ENCODE results near the gene BRAF.
"Not testable (repeated sequence)": the region's sequence is repeated elsewhere in the genome, so short reads cannot be mapped to it uniquely, and the experiment has no call there.

Gene BRAF

DNA sequence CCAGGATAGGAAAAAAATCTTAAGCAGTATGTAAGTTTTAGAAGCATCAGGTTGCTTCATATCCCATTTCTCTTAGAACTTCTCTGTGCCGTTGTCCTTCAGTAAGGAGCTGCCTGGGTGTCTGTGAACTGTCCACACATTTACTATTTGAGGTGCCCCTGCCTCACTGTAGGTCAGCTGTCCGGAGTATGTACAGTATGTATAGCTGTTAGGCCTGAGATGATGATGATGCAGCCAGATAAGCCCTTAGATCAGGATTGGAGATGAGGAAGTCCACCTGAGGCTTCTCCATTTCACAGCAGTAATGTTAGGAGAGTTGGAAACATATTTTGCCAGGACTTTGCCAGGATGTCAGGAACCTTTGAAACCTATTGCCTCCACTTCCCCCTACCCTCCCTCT lies 220.5 kb downstream of the BRAF start:
- no peak for DNase-seq

DNA sequence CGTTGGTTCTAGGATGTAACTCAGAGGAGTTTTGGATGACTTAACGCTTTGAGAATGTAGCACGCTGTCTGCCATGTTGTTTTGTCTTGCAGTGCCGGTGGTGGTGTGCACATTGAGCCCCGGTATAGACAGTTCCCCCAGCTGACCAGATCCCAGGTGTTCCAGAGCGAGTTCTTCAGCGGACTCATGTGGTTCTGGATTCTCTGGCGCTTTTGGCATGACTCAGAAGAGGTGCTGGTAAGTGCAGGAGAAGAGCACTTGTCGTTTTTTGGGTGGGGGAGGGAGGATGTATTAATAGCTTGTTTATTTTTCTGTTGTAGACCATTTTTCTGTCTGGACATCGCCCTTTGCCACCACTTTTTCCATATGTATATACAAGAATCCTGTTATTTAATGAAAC lies 222.0 kb downstream of the BRAF start:
- no peak for DNase-seq

DNA sequence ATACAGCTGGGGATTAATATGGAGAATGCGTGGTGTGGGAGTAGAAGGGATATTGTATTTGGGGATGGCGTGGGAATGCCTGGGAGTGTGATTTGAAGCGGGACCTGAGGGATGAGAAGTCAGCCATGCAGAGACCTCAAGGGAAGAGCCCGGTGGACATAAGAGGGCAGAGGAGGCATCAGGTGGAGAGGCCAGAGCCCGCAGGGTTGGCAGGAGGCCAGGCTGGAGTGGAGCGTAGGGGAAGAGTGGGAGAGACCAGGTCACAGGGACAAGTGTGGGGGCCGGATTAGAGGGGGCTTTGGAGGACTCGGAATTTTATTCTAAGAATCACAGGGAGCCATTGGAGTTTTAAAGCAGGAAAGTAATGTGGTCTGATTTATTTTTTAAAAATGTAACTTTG lies 226.3 kb downstream of the BRAF start:
- no peak for DNase-seq

DNA sequence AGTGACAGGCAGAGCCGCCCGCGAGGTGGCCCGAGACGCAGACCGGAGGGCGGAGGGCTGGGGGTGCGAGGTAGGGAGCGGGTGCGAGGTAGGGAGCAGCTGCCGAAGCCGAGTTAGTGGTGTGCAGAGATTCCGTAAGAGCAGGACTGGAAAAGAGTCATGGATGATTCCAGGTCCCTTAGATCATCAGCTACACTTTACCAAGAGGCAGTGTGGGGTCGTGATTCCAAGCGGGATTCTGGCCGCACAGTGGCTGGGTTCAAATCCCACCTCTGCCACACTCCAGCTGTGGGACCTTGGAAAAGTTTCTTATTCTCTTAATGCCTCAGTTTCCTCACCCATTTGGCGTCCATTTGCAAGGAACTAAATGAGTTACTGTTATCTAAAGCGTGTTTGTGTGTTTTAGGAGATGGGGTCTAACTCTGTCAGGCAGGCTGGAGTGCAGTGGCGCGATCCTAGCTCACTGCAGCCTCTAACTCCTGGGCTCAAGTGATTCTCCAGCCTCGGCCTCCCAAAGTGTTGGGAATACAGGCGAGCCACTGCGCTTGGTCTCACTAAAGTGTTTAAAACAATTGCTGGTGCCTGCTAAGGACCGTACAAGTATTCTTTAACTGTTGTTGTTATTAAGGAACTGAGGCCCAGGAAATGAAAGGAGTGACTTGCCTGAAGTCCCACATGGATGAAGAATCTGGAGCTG lies 227.1 kb downstream of the BRAF start:
- DNase-seq: no peak

DNA sequence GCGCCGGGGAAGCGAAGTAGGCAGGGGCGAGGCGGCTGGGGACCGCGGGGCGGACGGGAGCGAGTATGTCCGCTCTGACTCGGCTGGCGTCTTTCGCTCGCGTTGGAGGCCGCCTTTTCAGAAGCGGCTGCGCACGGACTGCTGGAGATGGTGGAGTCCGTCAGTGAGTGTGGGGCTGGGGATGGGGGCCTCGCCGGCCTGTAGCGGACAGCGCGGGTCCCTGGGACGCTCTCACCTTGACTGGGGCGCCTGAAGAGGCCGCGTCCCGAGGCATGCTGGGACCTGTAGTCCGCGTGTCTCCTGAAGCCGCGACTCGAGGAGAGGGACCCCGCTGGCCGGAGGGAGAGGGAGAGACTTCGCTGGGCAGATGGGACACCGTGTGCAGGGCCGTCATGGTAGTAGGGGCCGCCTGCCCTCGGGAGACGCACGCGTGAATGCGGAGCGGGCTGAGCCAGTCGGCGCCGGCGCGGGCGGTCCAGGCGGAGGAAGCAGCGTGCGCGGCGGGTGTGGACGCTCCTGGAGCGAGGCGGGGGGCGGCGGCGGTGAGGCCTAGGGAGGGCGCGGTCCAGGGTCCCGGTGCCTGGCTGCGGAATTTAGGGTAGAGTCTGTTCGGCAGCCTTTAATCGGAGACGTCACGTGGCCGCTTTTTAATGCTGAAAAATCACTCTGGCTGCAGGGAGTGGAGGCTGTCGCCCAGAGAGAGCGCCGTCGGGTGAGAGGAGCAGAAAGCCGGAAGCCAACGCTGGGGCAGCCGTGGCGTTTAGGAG lies 227.9 kb downstream of the BRAF start, which contains the start of gene NDUFB2:
Gene NDUFB2 (plus strand): TSS at position 29 of the 767 bp plus-strand sequence. CDS start 37 bp downstream, at position 66.
- peak; percentile 89 to 91 for DNase-seq

DNA sequence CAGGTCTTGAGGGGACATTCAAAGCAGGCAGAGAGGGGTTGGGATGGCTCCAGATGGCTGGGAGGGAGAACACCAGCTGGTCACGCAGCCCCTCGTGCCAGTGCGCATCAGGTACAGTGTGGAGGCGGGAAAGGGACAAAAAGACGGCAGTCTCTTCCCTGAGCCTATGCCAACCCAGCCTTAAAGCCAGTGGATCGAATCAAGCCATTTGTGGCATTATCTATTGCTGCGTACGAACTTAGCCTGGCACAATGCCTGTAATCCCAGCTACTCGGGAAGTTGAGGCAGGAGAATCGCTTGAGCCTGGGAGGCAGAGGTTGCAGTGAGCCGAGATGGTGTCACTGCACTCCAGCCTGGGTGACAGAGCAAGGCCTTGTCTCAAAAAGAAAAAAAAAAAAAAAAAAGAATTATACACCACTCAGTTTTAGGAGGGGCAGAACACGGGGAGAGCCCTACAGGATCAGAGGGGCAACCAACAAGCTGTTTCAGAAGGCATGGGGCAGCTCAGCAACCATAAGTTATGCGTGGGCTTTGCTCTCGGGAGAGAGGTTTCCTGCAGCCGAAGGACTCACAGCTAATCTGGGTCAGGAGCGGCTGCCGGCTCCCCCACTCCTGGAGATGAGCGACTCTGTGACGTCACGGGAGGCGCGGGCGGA lies 228.6 kb downstream of the BRAF start:
- no peak for DNase-seq

DNA sequence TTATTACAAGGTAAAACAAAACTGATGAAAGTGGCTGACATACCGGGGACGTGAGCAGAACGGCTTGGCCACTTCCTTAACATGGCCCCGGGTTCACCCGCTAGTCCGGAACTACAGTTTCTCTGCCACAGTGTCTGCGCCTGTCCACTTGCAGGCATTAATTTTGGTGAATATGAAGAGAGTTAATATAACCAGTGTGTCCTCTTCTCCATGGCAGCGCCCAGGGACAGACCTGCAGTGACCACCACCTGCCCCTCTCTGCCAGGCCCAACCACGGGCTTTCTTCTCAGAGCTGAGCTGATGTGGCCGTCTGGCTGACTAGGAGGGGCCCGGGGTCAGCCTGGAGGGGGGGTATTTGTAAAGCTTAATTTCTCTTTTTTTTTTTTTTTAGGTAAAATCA lies 229.3 kb downstream of the BRAF start:
- no peak for DNase-seq

DNA sequence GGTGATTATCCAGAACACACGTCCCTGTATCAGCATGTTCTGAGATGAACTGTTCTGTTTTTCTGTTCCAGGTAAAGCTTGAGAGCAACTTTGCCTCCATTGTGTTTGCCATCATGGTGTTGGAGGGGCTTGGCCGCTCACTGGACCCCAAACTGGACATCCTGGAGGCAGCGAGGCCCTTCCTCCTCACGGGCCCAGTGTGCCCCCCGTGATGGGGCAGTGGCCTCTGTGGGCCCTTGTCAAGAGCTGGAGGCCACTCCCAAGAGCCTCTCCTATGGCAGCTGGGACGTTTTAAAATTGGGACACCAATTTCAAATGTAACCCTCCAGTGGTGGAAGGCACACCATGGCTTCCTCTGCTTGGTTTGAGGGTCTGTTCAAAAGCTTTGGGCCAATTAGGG lies 230.1 kb downstream of the BRAF start:
- no peak for DNase-seq

DNA sequence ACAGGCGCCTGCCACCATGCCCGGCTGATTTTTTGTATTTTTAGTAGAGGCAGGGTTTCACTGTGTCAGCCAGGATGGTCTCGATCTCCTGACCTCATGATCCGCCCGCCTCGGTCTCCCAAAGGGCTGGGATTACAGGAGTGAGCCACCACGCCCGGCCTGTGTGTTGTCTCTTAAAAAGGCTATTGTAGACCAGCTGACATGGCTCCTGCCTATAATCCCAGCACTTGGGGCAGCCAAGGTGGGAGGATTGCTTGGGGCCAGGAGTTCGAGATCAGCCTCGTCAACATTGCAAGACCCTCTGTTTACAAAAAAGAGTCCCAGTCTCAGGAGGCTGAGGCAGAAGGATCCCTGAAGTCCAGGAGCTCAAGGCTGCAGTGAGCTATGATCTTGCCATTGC lies 230.9 kb downstream of the BRAF start:
- not testable (repeated sequence) for DNase-seq

DNA sequence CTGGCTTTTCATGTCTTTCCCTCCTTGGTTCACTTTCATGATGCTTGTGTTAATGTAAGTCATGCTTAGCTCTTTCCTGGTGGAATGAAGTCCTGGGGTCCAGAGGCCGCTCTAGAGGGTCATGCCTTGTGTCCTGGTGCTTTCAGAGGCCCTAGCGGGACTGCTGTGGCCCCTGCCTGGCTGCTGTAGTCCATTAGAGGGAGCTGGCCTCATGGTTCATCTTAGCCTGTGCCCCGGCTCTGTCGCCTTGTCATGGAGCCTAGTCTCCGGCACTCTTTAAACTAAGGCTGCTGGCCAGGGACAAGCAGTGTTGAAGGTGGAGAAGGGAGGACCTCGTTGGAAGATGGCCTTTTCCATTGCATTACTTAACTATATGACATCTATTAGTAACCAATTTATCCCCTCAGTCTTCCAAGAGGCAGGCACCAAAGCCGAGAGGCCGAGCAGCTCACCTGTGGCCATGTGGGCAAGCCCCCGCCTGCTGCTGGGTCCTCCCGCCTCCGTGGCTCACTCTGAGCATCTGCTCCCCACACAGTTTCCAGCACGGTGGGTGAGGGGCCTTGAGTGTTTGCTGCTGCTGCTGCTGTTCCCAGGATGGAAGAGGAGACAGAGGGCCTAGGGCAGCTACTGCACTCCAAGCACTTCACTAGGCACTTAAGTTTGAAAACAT lies 233.2 kb downstream of the BRAF start:
- no peak for DNase-seq

DNA sequence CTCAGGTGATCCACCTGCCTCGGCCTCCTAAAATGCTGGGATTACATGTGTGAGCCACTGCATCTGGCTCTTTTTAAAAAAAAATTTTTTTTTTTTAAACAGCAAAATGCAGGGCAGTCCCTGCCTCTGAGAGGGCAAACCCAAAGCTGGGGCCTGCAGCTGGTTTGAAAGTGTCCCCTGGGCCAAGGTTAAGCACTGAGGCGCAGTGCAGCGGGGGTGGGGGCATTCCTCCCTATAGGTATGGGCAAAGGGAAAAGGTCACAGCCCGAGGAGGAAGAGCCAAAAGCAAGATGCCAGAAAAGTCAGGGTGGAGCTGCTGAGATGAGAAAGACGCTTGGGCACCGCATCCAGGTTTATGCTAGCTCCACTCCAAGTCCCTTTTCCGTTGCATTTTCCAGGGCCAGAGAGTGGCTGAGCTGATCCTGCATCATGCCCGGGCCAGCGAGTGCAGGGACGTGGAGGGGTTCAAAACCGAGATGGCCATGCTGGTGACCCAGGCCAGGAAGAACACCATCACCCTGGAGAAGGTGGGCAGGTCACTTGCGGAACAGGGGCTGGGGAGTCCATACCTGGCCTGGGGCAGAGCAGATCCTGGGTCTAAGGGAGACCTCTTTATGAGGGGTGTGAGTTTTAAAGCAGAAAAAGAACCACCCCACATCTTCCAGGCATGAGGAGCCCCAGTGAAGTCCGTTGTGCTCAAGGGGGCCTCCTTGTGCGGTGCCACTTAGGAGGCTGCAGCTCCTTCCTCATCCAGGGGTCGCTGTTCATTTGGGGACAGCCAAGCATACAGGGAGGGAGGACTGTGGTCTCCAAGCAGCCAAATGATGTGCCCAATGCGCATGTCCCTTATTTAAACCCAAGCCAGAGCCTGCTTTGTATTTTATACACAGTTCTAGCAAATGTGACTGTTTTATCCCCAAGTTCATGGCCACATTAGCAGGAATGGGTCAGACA lies 235.3 kb downstream of the BRAF start:
- DNase-seq: no peak

DNA sequence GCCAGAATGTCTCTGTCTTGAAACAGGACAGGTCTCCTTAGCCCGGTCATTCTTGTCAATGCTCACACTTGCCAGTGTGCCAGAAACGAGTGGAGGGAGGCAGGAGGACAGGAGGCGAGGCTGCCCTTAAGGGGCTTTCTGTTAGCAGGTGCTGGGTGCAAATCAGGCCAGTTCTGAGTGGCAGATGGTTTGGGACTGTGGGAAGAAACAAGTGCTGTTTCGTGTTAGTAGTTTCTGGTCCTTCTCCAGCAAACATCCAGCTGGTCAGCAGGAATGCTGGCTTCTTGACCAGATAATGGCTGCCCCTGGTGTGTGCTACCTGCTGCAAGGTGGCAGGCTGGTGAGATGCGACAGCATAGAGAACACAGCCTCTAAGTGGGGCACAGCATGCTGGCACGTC lies 236.4 kb downstream of the BRAF start:
- DNase-seq: no peak

DNA sequence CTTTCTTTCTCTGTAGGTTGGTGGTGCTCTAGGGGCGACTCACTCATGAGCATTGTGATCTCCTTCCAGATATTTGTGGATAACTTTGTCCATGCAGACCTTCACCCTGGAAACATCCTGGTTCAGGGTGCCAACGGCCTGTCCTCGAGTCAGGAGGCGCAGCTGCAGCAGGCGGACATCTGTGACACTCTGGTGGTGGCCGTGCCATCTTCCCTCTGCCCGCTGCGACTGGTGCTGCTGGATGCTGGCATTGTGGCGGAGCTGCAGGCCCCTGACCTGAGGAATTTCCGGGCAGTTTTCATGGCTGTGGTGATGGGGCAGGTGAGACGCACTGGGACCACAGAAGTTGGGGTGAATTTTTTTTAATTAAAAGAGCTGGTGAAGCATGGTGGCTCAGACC lies 237.8 kb downstream of the BRAF start:
- DNase-seq: no peak

DNA sequence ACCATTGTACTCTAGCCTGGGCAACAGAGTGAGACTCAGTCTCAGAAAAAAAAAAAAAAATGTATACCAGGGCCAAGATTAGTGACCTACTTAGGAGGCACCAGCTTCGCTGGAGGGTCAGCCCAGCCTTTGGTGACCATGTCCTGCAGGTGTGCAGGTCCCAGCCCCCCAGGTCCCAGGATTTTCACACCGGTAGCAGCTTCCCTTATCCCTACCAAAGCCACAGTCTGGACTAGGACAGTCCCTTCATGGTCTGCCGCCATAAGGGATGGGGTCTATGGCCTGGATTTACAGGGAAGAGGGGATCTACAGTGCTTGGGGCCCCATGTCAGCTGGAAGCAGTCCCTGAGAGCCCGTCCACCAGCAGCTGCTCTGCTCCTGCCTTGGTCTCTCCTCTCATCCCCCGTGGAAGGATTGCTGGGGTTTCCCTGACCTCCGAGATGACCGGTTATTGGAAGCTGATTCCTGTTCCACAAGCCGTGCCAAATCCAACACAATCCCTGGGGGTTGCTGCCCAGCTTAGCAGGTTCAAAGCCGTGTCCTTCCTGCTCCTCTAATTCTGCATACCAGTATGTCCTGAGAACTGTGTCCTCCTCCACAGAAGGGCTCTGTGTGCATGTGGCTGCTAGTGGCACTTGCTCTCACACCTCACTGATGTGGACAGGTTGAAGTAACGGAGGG lies 239.2 kb downstream of the BRAF start:
- DNase-seq: no peak

DNA sequence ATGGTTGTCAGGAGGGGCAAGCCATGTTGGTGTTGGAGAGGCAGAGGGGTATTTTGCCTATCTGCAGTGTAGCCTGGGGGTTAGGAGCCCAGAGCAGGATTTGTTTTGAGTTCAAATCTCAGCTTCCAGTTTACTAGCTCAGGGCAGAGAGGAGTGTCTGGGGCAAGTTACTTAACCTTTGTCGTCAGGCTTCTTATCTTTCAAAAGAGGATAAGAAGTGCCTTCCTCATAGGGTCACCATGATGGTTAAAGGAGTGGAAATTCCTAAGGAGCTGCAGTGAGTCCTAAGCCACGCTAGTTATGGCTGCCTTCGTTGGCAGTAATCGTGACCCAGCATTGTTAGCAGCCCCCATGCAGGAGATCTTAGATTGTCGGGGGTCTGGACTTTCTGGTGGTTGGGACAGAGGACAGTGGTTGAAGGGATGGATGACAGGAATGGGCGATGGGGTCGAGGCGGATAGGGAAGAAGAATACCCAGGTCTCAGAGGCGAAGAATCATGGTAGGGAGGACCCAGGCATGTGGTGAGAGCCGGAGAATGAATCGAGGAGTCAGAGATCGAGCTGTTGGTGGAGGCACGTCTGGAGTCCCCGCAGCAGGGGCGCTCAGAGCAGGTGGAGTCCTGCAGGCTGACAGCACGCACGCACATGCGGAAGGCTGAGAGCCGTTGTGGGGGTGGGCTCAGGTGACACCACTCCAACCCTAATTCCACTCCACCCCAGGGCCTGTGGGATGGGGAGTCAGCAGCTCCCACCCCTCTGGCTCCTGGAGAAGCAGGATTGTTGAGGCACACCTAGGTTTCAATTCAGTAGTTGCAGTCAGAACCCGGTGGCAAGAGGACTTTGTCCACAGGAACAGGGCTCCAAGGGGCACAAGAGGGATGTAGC lies 240.4 kb downstream of the BRAF start:
- DNase-seq: no peak

DNA sequence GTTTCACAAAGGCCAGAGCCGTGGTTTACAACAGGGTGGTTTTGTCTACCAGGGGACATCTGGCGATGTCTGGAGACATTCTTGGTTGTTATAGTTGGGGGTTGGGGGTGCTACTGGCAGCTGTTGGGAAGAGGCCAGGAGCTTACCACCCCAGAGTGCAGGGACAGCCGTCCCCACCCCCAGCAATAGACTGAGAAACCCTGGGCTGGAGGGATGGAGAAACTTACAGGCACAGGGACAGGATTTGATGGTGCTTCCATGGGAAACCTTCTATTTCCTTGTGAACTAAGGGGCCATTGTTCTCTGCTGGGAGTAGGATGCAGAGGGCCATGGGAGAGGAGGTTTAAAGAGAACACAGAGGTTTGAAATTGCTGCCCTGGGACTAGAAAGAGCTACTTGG lies 241.1 kb downstream of the BRAF start:
- no peak for DNase-seq

DNA sequence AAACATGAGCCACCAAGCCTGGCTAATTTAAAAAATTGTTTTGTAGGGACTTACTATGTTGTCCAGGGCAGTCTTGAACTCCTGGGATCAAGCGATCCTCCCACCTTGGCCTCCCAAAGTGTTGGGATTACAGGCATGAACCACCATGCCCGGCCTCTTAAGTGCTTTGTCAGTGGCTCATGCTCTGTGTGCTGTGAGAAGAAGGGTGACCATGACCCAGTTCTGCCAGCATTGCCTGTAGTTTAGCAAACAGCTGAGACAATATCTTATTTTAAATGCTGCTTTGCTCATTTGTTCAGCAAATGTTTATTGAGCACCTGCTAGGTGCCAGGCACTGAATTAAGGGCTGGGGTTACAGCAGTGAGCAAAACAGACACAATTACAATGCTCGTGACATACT lies 243.0 kb downstream of the BRAF start:
- DNase-seq: no peak

DNA sequence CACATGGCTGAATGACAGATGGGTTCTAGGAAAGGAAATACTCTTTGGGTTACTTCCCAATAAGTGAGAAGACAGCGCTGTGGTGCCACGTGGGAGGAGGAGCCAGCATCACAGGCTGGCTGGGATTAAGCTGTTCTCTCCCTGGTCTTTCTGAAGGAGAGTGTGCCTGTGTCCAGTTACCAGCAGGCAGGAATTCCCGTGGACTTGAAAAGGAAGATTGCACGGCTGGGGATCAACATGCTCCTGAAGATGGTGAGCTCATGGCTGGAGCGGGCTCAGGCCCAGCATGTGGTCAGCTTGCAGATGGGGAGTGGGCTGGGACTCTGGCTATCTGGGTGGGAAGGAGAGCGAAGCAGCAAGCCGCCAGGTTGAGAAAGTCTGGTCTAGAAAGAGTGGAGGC lies 243.8 kb downstream of the BRAF start:
- DNase-seq: no peak

DNA sequence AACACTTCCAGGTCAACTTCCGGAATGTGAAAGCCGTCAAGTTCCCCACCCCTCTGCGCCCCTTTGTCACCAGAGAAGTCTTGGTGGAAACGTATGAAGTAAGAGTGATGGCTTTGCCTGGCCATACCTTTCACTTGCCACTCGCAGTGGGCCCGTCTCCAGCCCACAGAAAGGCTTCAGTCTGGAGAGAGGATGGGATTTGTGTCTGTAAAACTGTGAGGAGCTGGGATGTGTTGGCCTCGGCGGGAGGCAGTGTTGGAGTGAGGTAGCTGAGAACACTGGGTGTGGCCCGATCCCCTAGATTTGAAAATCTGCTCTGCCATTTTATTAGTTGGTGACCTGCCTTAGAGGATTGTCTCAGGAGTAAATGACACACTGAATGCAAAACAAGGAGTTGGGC lies 245.5 kb downstream of the BRAF start:
- DNase-seq: no peak

DNA sequence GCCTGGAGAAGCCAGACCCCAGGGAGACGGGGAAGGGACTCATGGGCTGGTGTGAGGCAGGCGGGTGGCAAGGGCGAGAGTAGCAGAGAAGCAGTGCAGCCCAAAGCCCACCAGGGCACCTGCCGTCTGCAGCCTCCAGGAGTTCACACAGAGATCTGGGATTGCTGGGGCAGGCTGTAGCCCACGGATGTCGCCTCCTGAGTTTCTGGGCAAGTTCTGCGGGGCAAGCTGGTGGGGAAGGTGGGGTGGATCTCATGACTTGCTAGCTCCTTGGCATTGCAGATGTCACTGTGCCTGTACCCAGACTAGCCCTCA lies 246.0 kb downstream of the BRAF start:
- no peak for DNase-seq
